ENCODE results near the gene FBXO38. TPM values are rescaled to one million over a fixed set of nuclear protein-coding genes. Genes with fewer than 3 reads are reported as not detected.

FBXO38 gene
- total and polyA plus RNA-seq, 2 donors (not counting 1 experiment from before 2014, with no cell fraction given) = 14.4 to 97.0 TPM

DNA sequence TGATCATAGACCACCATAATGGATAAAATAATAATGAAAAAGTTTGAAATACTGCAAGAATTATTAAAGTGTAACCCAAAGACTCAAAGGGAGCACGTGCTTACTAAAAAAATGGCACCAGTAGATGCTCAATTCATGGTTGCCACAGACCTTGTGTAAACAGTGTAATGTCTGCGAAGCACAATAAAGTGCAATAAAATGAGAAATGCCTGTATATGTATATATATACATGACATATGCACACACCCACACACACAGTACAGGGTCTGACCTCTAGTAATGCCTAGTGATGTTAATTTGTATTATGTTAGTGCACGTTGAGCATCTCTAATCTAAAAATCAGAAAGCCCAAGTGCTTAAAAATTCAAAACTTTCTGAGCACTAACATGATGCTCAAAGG, 52.3 kb downstream of the FBXO38 start:
- Histone ChIP-seq H3K9me3 (ENCODE audit: control extremely low read depth in 1 of 3, control insufficient read depth in 2 of 3, insufficient read depth in 1 of 3, low read length in 2 of 3) (no peaks in the 10 kb centered on the region), H3K9ac (ENCODE audit: low read length) (no peak overlapping the region), H3K27me3 (replicated peaks in 1 of 4; ENCODE audit: control extremely low read depth in 1 of 4, control insufficient read depth in 3 of 4, insufficient read depth in 4 of 4, low read length in 3 of 4) (no peaks in the 10 kb centered on the region), H3K79me2 (ENCODE audit: control insufficient read depth, insufficient read depth, low read length) (no peaks in the 10 kb centered on the region), H3K4me1 (ENCODE audit: control insufficient read depth in 2 of 2, insufficient read depth in 2 of 2, low read length in 2 of 2) (no peaks in the 10 kb centered on the region), H3K4me2 (replicated peaks; ENCODE audit: low read depth, low read length, poor library complexity, severe bottlenecking) (no peak overlapping the region), H4K20me1 (ENCODE audit: control insufficient read depth, insufficient read depth, low read length, poor library complexity, severe bottlenecking) (no peaks in the 10 kb centered on the region), H2AFZ (ENCODE audit: insufficient read depth, low read depth, low read length, poor library complexity, severe bottlenecking) (no peak overlapping the region), H3K4me3 (ENCODE audit: control extremely low read depth in 1 of 5, extremely low read depth in 1 of 5, insufficient read depth in 1 of 5, low read depth in 2 of 5, low read length in 4 of 5) (no peak overlapping the region), H3K27ac (ENCODE audit: low read length in 2 of 2) (no peak overlapping the region), H3K36me3 (replicated peaks in 1 of 2; ENCODE audit: control extremely low read depth in 1 of 2, control insufficient read depth in 1 of 2, extremely low read depth in 1 of 2, insufficient read depth in 2 of 2, low read length in 1 of 2) (peaks cover 16 to 76% of the 10 kb centered on the region in 2 experiments)
- H3K27me3 Mint-ChIP-seq = no peaks in the 10 kb centered on the region
- POLR2A ChIA-PET = no interaction called here
- 100% methylated on average over 1 of the region's 3 CpGs for WGBS (ENCODE audit: insufficient coverage)
- no peak overlapping the region for H3K4me3 Mint-ChIP-seq
- DNase-seq (no peak), ATAC-seq (ENCODE audit: low read depth) (no peak)
- no peak overlapping the region for H3K27ac Mint-ChIP-seq
- CTCF ChIA-PET = no interaction called here
- intact Hi-C loops (cut with micrococcal nuclease) = no loop called here
- H3K4me1 Mint-ChIP-seq = no peaks in the 10 kb centered on the region
- TF ChIP-seq EZH2 (IDR thresholded peaks at IDR 0.05; ENCODE audit: borderline replicate concordance, insufficient read depth, low read depth, low read length, poor library complexity, severe bottlenecking) = no peak
- TF ChIP-seq, protein P1, sequence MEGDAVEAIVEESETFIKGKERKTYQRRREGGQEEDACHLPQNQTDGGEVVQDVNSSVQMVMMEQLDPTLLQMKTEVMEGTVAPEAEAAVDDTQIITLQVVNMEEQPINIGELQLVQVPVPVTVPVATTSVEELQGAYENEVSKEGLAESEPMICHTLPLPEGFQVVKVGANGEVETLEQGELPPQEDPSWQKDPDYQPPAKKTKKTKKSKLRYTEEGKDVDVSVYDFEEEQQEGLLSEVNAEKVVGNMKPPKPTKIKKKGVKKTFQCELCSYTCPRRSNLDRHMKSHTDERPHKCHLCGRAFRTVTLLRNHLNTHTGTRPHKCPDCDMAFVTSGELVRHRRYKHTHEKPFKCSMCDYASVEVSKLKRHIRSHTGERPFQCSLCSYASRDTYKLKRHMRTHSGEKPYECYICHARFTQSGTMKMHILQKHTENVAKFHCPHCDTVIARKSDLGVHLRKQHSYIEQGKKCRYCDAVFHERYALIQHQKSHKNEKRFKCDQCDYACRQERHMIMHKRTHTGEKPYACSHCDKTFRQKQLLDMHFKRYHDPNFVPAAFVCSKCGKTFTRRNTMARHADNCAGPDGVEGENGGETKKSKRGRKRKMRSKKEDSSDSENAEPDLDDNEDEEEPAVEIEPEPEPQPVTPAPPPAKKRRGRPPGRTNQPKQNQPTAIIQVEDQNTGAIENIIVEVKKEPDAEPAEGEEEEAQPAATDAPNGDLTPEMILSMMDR (IDR thresholded peaks at IDR 0.05) = no peak
- H3K9me3 Mint-ChIP-seq (ENCODE audit: insufficient read depth) = no peaks in the 10 kb centered on the region

DNA sequence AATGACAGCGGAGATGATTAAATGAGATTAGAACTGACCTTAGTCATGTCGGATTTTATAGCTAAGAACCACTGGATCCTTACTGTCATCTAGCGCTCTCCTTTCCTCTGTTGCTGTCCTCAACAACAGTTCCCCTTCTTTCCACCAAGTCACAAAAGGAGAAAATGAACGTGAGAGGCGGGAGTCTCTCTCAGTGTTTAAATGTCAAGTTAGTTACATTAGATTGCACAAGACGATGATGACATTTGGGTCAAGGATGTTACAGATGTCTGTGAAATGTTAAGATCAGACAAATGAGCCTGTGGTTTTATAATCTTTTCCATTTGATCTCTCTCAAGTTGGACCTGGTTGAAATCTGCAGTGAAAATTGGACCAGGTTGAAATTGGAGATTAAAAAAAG, 53.5 kb downstream of the FBXO38 start:
- DNase-seq (no peak), ATAC-seq (ENCODE audit: low read depth) (no peak)
- Histone ChIP-seq H4K20me1 (ENCODE audit: control insufficient read depth, insufficient read depth, low read length, poor library complexity, severe bottlenecking) (no peaks in the 10 kb centered on the region), H3K4me3 (ENCODE audit: control extremely low read depth in 1 of 5, extremely low read depth in 1 of 5, insufficient read depth in 1 of 5, low read depth in 2 of 5, low read length in 4 of 5) (no peak overlapping the region), H3K4me2 (replicated peaks; ENCODE audit: low read depth, low read length, poor library complexity, severe bottlenecking) (no peak overlapping the region), H2AFZ (ENCODE audit: insufficient read depth, low read depth, low read length, poor library complexity, severe bottlenecking) (no peak overlapping the region), H3K9ac (ENCODE audit: low read length) (no peak overlapping the region), H3K36me3 (replicated peaks in 1 of 2; ENCODE audit: control extremely low read depth in 1 of 2, control insufficient read depth in 1 of 2, extremely low read depth in 1 of 2, insufficient read depth in 2 of 2, low read length in 1 of 2) (peaks cover 16 to 82% of the 10 kb centered on the region in 2 experiments), H3K27ac (ENCODE audit: low read length in 2 of 2) (no peak overlapping the region), H3K27me3 (replicated peaks in 1 of 4; ENCODE audit: control extremely low read depth in 1 of 4, control insufficient read depth in 3 of 4, insufficient read depth in 4 of 4, low read length in 3 of 4) (no peaks in the 10 kb centered on the region), H3K79me2 (ENCODE audit: control insufficient read depth, insufficient read depth, low read length) (no peaks in the 10 kb centered on the region), H3K4me1 (ENCODE audit: control insufficient read depth in 2 of 2, insufficient read depth in 2 of 2, low read length in 2 of 2) (no peaks in the 10 kb centered on the region), H3K9me3 (ENCODE audit: control extremely low read depth in 1 of 3, control insufficient read depth in 2 of 3, insufficient read depth in 1 of 3, low read length in 2 of 3) (no peaks in the 10 kb centered on the region)
- H3K4me1 Mint-ChIP-seq = no peaks in the 10 kb centered on the region
- intact Hi-C loops (cut with micrococcal nuclease) = no loop called here
- WGBS (ENCODE audit: insufficient coverage) = no CpG with 5 or more reads among the region's 6 CpGs
- H3K9me3 Mint-ChIP-seq (ENCODE audit: insufficient read depth) = no peaks in the 10 kb centered on the region
- ChIA-PET CTCF (interaction anchor here (0.7 kb wide), 1 partner anchor 157 kb away, joined by 4 read pairs; no protein-coding TSS in a partner anchor), POLR2A (no interaction called here)
- H3K27ac Mint-ChIP-seq = no peak overlapping the region
- no peaks in the 10 kb centered on the region for H3K27me3 Mint-ChIP-seq
- no peak overlapping the region for H3K4me3 Mint-ChIP-seq
- TF ChIP-seq EZH2 (IDR thresholded peaks at IDR 0.05; ENCODE audit: borderline replicate concordance, insufficient read depth, low read depth, low read length, poor library complexity, severe bottlenecking) = no peak
- TF ChIP-seq, protein P1 (IDR thresholded peaks at IDR 0.05) = no peak
